Prostate gland (tissue), 2 donors: Measurements from ENCODE around the gene LHX4.

Source experiments
- POLR2AphosphoS5 ChIP-seq: sonication (generic); formaldehyde crosslinking; IDR thresholded peaks from one replicate; pipeline ENCODE4 v1.6.1; 2017; ENCODE audit warnings: antibody characterized with exemption
- TF ChIP-seq, protein P1 (sequence below), 4 experiments: fragments of 200-600 bp in 2 of 4; fragments of 450-650 bp in 2 of 4; sonication (generic) in 2 of 4; IDR thresholded peaks; 1 replicate in 3 of 4; 2 replicates in 1 of 4; pipeline ENCODE4 v1.5.1; 2016 to 2019; ENCODE audit warnings: antibody characterized with exemption in 4 of 4, mild to moderate bottlenecking in 2 of 4, moderate library complexity in 2 of 4

DNA sequence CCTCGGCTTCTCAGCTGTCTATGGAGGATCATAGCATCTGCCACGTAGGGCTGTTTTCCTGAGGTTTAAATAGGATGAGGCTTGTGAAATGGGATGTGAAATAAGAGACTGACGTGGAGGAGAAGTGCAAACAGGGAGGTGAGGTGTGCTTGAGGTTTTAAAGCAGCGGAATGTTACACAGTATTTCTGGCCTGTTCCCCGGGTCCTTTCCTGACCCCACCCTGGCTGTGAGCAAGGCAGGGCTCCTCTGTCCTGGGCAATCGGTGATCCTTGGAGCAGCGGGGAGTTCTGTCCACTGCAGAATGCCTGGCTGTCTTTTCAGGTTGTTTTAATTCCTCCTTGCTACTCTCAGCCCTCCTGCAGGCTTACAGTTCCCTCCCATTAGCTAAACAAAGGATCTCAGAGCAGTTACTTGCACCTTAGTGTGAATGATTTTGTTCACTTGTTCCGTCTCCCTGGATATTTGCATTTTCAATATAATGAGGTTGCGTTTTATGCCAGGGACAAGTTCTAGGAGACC is 38.6 kb downstream of the LHX4 start:
- TF ChIP-seq, protein P1, sequence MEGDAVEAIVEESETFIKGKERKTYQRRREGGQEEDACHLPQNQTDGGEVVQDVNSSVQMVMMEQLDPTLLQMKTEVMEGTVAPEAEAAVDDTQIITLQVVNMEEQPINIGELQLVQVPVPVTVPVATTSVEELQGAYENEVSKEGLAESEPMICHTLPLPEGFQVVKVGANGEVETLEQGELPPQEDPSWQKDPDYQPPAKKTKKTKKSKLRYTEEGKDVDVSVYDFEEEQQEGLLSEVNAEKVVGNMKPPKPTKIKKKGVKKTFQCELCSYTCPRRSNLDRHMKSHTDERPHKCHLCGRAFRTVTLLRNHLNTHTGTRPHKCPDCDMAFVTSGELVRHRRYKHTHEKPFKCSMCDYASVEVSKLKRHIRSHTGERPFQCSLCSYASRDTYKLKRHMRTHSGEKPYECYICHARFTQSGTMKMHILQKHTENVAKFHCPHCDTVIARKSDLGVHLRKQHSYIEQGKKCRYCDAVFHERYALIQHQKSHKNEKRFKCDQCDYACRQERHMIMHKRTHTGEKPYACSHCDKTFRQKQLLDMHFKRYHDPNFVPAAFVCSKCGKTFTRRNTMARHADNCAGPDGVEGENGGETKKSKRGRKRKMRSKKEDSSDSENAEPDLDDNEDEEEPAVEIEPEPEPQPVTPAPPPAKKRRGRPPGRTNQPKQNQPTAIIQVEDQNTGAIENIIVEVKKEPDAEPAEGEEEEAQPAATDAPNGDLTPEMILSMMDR (IDR thresholded peaks at IDR 0.05) = no peak
- TF ChIP-seq POLR2AphosphoS5 = no peak
